GM21367 (cell line): Measurements from ENCODE around the gene GYPE.
A peak's percentile ranks its signal among the peaks of the same experiment; 100 is the strongest.
"Not testable (repeated sequence)": the region's sequence is repeated elsewhere in the genome, so short reads cannot be mapped to it uniquely, and the experiment has no call there.

Experiments used
- ATAC-seq: cut with Tn5 transposase; IDR thresholded peaks from one replicate; pipeline ENCODE4 v1.9.1; 2021; ENCODE audit not compliant: unreplicated experiment

GYPE gene

GRCh38 chr4:143905440-143905839 lies at the start of gene GYPE:
TSS of gene GYPE (minus strand) at chr4:143905559. CDS start at chr4:143905507, 52 bp downstream.
- not testable (repeated sequence) for ATAC-seq

DNA sequence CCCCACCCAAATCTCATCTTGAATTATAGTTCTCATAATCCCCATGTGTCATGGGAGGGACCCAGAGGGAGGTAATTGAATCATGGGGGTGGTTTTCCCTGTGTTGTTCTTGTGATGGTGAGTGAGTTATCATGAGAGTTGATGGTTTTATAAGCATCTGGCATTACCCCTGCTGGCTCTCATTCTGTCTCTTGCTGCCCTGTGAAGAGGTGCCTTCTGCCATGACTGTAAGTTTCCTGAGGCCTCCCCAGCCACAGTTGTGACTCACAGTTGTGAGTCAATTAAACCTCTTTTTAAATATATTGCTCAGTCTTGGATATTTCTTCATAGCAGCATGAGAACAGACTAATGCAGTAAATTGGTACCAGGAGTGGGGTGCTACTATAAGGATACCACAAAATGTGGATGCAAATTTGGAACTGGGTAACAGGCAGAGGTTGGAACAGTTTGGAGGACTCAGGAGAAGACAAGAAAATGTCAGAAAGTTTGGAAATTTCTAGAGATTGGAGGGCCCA lies 46.2 kb upstream of the GYPE start:
- not testable (repeated sequence) for ATAC-seq

DNA sequence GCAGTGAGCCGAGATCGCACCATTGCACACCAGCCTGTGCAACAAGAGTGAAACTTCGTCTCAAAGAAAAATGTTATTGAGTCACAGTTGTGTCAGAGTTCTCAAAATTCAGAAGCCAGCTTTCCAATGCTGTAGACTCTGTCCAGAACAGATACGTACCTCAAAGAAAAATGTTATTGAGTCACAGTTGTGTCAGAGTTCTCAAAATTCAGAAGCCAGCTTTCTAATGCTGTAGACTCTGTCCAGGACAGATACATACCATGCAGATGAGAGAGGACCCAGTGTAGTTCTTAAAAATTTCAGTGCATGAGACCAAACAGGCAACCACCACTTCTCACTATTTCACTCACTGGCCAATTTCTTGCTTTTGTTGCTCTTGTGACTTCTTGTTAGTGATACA lies 45.6 kb upstream of the GYPE start:
- ATAC-seq, result not testable (repeated sequence)

DNA sequence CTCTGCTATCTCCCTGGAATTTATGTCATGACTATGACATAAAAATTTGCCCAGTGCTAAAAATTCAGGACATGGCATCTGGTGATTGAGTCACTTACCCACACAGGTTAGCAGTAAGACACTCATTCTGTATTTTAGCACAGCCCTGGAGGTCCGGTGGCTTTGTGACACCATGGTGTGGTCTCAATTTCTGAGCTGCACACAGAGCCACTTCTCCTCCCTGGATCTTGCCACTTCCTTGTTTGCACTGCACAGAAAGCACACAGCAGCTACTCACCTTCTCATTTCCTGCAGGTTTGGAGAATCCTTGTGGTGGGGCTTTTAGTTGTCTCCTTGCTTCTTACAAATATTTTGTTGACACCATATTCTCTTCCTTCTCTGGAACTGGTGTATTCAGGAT lies 44.8 kb upstream of the GYPE start:
- ATAC-seq, result not testable (repeated sequence)

GRCh38 chr4:143947493-143947892 lies 42.1 kb upstream of the GYPE start:
- not testable (repeated sequence) for ATAC-seq

DNA sequence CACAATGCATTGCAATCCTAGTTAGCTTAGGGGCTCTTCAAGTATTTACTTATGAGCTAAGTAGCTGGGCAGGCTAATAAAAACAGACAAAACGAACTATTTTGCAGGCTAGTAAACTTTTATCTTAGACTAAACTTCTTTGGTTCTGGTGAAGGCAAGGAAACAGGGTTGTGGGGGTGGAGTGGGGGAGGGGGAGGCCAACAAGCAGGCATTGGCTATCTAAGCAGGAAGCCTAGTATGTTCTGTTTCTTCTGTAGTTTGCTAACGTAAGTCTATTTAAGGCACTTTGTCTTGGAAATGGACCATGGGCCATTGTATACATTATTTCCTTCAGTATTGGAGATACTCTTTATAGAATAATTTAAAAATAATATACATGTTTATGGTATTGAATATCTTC lies 35.3 kb upstream of the GYPE start:
- not testable (repeated sequence) for ATAC-seq

DNA sequence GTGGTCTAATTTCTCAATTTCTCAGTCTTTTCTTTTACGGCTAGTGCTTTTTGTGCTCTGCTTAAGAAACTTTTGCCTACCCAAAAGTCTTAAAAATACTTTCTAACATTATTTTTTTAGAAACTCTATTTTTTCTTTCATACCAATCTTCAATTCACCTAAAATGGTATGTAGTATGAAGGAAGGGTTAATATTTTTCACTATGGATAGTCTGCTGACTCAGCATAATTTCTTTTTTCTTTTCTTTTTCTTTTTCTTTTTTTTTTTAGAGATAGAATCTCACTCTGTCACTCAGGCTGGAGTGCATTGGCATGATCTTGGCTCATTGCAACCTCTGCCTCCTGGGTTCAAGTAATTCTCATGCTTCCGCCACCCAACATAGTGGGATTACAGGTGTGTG lies 34.2 kb upstream of the GYPE start:
- no peak for ATAC-seq

GRCh38 chr4:143938890-143939289 lies 33.5 kb upstream of the GYPE start:
- ATAC-seq, result not testable (repeated sequence)

DNA sequence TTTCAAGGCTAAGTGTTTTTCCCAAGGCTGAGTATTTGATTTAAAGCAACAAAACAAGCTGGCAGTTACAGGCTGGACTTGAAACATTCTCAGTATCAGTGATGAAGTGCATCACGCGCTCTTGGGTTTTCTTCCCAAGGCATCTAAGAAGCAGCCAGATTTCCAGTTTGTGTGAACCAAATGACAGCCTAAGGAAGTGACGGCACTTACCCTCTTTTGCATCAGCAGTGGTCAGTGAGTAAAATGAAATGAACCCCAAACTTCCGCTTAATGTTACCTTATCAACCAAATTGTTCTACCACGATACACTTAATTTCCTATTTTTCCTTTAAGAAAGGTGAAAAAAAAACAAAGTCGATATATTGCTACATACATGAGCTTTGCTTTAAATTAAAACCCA lies 15.8 kb upstream of the GYPE start:
- ATAC-seq, result no peak

DNA sequence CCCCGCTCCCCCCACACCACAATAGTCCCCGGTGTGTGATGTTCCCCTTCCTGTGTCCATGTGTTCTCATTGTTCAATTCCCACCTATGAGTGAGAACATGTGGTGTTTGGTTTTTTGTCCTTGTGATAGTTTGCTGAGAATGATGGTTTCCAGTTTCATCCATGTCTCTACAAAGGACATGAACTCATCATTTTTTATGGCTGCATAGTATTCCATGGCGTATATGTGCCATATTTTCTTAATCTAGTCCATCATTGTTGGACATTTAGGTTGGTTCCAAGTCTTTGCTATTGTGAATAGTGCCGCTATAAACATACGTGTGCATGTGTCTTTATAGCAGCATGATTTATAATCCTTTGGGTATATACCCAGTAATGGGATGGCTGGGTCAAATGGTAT lies 11.1 kb upstream of the GYPE start:
- not testable (repeated sequence) for ATAC-seq

DNA sequence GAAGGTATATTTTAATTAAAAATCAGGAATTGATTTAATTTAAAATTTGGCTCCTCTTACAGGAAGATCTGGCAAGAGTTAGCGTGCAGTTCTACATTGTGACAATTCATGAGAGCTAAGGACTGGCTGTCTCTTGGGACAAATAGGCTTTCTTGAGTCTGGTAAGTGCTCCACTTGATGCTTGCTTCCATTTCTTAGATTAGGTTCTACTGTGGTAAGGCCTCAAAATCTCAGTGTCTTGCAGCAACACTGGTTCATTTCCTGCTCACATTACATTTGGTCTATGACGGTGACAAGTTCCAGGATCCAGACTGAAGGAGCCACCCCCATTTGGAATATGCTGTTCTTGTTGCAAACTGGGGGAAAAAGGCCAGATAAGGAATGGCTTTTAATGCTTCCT lies 7.1 kb upstream of the GYPE start:
- ATAC-seq, result not testable (repeated sequence)

- peak; percentile 49 for ATAC-seq
These were observed 6.4 kb upstream of the GYPE start for GRCh38 chr4:143911528-143912417.

GRCh38 chr4:143910906-143911305 lies 5.5 kb upstream of the GYPE start:
- not testable (repeated sequence) for ATAC-seq

- ATAC-seq, result peak; percentile 61
These were observed 2.5 kb upstream of the GYPE start for GRCh38 chr4:143907811-143908210.

- not testable (repeated sequence) for ATAC-seq
These were observed 928 bp downstream of the GYPE start for GRCh38 chr4:143904431-143904830.

- ATAC-seq, result peak; percentile 58
These were observed 15.0 kb downstream of the GYPE start for GRCh38 chr4:143890323-143890722.

DNA sequence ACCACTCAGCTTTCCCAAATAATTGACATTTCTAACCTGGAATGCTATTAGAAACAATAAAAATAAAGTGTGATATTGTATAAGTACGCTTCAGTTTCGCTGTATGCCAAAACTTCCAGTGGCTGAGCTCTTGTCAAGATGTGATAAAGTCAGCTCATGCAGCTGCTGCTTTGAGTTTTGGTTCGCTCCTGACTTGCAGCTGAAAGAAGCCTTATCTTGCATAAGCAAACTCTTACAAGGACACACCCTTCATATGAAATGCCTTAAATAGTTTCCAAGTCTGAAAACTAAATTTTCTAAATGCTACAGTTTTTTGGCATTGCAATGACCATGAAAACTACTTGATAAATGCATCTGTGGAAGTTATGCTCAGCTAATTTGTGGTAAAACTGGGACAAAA lies 17.2 kb downstream of the GYPE start:
- ATAC-seq, result not testable (repeated sequence)

DNA sequence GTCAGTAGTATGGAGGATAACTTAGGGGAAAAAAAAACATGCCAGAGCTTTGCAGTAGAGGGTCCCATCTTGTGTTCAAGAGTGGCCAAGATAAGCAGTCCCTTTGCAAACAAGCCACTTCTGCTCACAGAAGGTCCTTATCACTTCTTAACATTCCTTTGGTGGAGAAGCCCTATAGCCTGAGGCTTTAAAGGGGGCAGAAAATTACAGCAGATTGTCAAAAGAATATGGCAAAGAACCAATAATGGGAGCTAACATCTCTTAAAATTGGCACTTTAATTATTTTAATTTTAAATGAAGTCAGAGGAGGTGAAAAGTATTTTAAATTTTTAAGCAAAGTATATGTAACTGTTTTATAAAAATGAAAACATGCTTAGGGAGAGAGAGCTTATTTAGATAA lies 20.4 kb downstream of the GYPE start:
- ATAC-seq, result not testable (repeated sequence)

GRCh38 chr4:143883529-143883928 lies 21.8 kb downstream of the GYPE start:
- ATAC-seq, result no peak

GRCh38 chr4:143882892-143883291 lies 22.5 kb downstream of the GYPE start:
- ATAC-seq, result no peak

DNA sequence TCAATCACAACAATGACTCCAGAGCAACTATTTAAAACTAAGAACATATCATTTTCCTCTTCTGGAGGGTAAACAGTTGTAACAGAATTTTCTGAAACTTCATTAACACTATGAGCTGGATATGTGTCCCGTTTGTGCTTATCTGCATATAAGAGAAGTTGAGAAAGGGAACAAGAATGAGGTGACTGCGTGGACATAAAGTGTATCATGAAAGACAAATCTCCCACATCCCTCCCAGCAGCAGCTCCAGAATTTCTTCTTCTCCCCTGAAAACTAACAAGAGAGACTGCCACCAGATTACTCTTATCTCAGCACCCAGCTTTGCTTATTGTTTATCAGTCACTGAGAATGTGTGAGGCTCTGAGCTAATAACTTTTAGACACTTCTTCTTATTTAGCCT lies 25.8 kb downstream of the GYPE start:
- ATAC-seq, result not testable (repeated sequence)

DNA sequence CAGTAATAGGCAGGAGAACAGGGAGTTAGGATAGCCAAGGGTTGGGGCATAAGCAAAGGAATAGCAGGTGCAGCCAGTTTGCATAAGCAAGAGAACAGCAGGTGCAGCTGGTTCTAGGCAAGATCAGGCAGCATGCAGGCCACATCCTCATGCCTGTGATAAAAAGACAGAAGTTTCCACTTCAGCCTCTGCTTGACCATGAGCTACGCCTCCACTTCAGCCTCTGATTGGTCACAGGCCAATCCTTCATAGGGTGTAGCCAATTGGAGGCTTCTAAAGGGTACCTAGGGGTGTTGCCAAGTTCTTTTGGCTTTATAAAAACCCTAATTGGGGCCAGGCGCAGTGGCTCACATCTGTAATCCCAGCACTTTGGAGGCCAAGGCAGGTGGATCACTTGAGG lies 30.0 kb downstream of the GYPE start:
- ATAC-seq, result peak; percentile 63
